Activated CD4-positive, CD25-positive, alpha-beta regulatory T cell treated with anti-CD3 and anti-CD28 coated beads, Interleukin-2, amount 50 U/mL, for 24 hours (primary cell): ENCODE measurements around the gene SHISA7.
"Not testable (repeated sequence)": the region's sequence is repeated elsewhere in the genome, so short reads cannot be mapped to it uniquely, and the experiment has no call there.

Experiments
- ATAC-seq, 2 donors: fragments of 150-1000 bp; cut with Tn5 transposase; one replicate each; pipeline ENCODE4 v1.10.0; 2021; ENCODE audit warnings: mild to moderate bottlenecking in 1 of 2, moderate library complexity in 1 of 2

The SHISA7 gene

GRCh38 chr19:55462722-55463121, 19.6 kb upstream of the SHISA7 start:
- ATAC-seq = no peak

- ATAC-seq = no peak
Measured at GRCh38 chr19:55461974-55462626, 19.0 kb upstream of the SHISA7 start.

- ATAC-seq = peak; percentile 96
Measured at GRCh38 chr19:55461259-55461973, 18.3 kb upstream of the SHISA7 start, which contains the start of gene ISOC2. ISOC2 (minus strand) TSS chr19:55461642; CDS start chr19:55456486, 5,156 bp downstream.

GRCh38 chr19:55460670-55461258, 17.7 kb upstream of the SHISA7 start:
- ATAC-seq = no peak

GRCh38 chr19:55459950-55460657, 17.0 kb upstream of the SHISA7 start:
- ATAC-seq = no peak

- no peak for ATAC-seq
Measured at GRCh38 chr19:55459551-55459949, 16.4 kb upstream of the SHISA7 start.

GRCh38 chr19:55457683-55458457, 14.8 kb upstream of the SHISA7 start:
- no peak for ATAC-seq

- ATAC-seq = no peak
Measured at GRCh38 chr19:55456347-55456746, 13.2 kb upstream of the SHISA7 start.

- no peak for ATAC-seq
Measured at GRCh38 chr19:55455576-55456235, 12.6 kb upstream of the SHISA7 start.

GRCh38 chr19:55454787-55455243, 11.7 kb upstream of the SHISA7 start:
- no peak for ATAC-seq

GRCh38 chr19:55453511-55454260, 10.6 kb upstream of the SHISA7 start:
- no peak for ATAC-seq

- peak; percentile 32 to 48 for ATAC-seq
Measured at GRCh38 chr19:55452749-55453346, 9.7 kb upstream of the SHISA7 start.

- ATAC-seq = no peak
Measured at GRCh38 chr19:55451965-55452748, 9.1 kb upstream of the SHISA7 start.

GRCh38 chr19:55451163-55451964, 8.3 kb upstream of the SHISA7 start:
- ATAC-seq = no peak

GRCh38 chr19:55449469-55449868, 6.4 kb upstream of the SHISA7 start:
- ATAC-seq = no peak

- ATAC-seq = not testable (repeated sequence)
Measured at GRCh38 chr19:55448175-55448490, 5.0 kb upstream of the SHISA7 start.

GRCh38 chr19:55447421-55448174, 4.5 kb upstream of the SHISA7 start:
- no peak for ATAC-seq

- ATAC-seq = no peak
Measured at GRCh38 chr19:55446060-55446459, 3.0 kb upstream of the SHISA7 start.
